Endodermal cell (in vitro differentiated cells): ENCODE results near the gene TAPBPL. TPM values are rescaled to one million over a fixed set of nuclear protein-coding genes. Genes with fewer than 3 reads are reported as not detected.
"Not testable (repeated sequence)": the region's sequence is repeated elsewhere in the genome, so short reads cannot be mapped to it uniquely, and the experiment has no call there.

ENCODE experiments used
- DNase-seq: peaks from one replicate; pipeline ENCODE4 v3.0.0-alpha.2; 2017
- H3K27ac ChIP-seq: 2 replicates; pipeline ENCODE4 v1.5.1; 2013; ENCODE audit warnings: mild to moderate bottlenecking, low read depth, low read length, moderate library complexity
- H3K27me3 ChIP-seq: 2 replicates; pipeline ENCODE4 v1.6.1; 2013; ENCODE audit warnings: mild to moderate bottlenecking, low read length, moderate library complexity; ENCODE audit not compliant: insufficient read depth, control insufficient read depth, poor library complexity, severe bottlenecking
- H3K36me3 ChIP-seq: 2 replicates; pipeline ENCODE4 v1.7.0; 2013; ENCODE audit warnings: mild to moderate bottlenecking, low read length, moderate library complexity; ENCODE audit not compliant: control insufficient read depth, insufficient read depth
- H3K4me1 ChIP-seq: one replicate; pipeline ENCODE4 v1.7.0; 2013; ENCODE audit warnings: low read length; ENCODE audit not compliant: control insufficient read depth, insufficient read depth
- H3K4me3 ChIP-seq: 2 replicates; pipeline ENCODE4 v1.5.1; 2013; ENCODE audit warnings: mild to moderate bottlenecking, low read length, moderate library complexity
- H3K9ac ChIP-seq: 2 replicates; pipeline ENCODE4 v1.6.1; 2013; ENCODE audit warnings: mild to moderate bottlenecking, low read length, moderate library complexity; ENCODE audit not compliant: poor library complexity, severe bottlenecking; ENCODE audit errors: extremely low read depth
- H3K9me3 ChIP-seq: 2 replicates; pipeline ENCODE4 v1.6.1; 2013; ENCODE audit warnings: mild to moderate bottlenecking, low read length, moderate library complexity; ENCODE audit not compliant: control insufficient read depth
- H3K27ac Mint-ChIP-seq: 2 replicates; pipeline ENCODE4 v1.8.0; 2020; ENCODE audit warnings: mixed read lengths
- H3K27me3 Mint-ChIP-seq: 2 replicates; pipeline ENCODE4 v1.8.0; 2021; ENCODE audit warnings: mild to moderate bottlenecking, mixed read lengths; ENCODE audit not compliant: insufficient read depth
- H3K36me3 Mint-ChIP-seq: 2 replicates; pipeline ENCODE4 v1.8.0; 2020; ENCODE audit warnings: low read depth, mixed read lengths
- H3K4me1 Mint-ChIP-seq: 2 replicates; pipeline ENCODE4 v1.8.0; 2020; ENCODE audit warnings: mixed read lengths
- H3K4me3 Mint-ChIP-seq: 2 replicates; pipeline ENCODE4 v1.8.0; 2020; ENCODE audit warnings: mild to moderate bottlenecking, moderate library complexity, mixed read lengths
- H3K9me3 Mint-ChIP-seq: 2 replicates; pipeline ENCODE4 v1.8.0; 2020; ENCODE audit warnings: mild to moderate bottlenecking, mixed read lengths
- WGBS, 2 experiments: methylation state at CpG; one replicate each; pipeline versions ENCODE4 v1.1.5 to v1.1.7; 2013; ENCODE audit warnings: missing lambda C conversion rate in 2 of 2, mixed read lengths in 1 of 2; ENCODE audit not compliant: insufficient coverage in 1 of 2, insufficient read length in 1 of 2; 5-methylcytosine and 5-hydroxymethylcytosine counted together
- total RNA-seq, 2 donors: library from RNA; stranded (reverse); fragmentation: NEBNext Ultra II Directional in 1 of 2; extraction: Animal tissue kit (Norgen Biotek cat#: 25700) in 1 of 2; gene quantifications; 2 replicates in 1 of 2; 3 replicates in 1 of 2; pipeline ENCODE4 v1.2.1, GENCODE V29; 2021
- TF ChIP-seq, protein P1 (sequence below): fragments of 200-600 bp; sonication (generic); conservative IDR thresholded peaks from 2 replicates; pipeline ENCODE4 v1.5.0; 2021; ENCODE audit warnings: antibody characterized with exemption, mild to moderate bottlenecking

The TAPBPL gene
- total RNA-seq, 2 donors from 2014 or later = 0.55 to 1.4 TPM

DNA sequence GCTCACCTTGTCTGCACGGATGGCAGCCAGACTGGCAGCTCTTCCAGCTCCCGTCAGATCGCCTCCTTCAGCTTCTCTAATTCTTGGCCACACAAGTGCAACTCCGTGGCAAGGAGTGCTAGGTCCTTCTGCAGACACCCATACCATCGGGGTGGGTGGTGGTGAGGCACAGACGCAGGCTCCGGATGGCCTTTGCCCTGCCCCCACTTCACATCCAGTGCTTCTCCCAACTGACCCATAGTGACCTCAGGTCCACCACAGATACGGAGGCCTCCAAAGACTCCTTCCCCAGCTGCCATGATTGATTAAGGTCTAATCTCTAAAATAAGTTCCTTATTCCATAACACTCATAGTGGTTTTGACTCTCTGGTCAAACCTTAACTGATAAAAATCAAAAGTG, 27.0 kb upstream of the TAPBPL start:
- DNase-seq = no peak
- WGBS, 2 experiments = 83 to 94% methylated on average over 7 to 8 of the region's 8 CpGs
- no peaks in the 10 kb centered on the region for H3K9me3 ChIP-seq
- Mint-ChIP-seq H3K27ac (no peak overlapping the region), H3K27me3 (no peaks in the 10 kb centered on the region), H3K4me1 (no peaks in the 10 kb centered on the region), H3K36me3 (no peaks in the 10 kb centered on the region), H3K9me3 (no peaks in the 10 kb centered on the region), H3K4me3 (no peak overlapping the region)
- TF ChIP-seq, protein P1, sequence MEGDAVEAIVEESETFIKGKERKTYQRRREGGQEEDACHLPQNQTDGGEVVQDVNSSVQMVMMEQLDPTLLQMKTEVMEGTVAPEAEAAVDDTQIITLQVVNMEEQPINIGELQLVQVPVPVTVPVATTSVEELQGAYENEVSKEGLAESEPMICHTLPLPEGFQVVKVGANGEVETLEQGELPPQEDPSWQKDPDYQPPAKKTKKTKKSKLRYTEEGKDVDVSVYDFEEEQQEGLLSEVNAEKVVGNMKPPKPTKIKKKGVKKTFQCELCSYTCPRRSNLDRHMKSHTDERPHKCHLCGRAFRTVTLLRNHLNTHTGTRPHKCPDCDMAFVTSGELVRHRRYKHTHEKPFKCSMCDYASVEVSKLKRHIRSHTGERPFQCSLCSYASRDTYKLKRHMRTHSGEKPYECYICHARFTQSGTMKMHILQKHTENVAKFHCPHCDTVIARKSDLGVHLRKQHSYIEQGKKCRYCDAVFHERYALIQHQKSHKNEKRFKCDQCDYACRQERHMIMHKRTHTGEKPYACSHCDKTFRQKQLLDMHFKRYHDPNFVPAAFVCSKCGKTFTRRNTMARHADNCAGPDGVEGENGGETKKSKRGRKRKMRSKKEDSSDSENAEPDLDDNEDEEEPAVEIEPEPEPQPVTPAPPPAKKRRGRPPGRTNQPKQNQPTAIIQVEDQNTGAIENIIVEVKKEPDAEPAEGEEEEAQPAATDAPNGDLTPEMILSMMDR = no peak
- no peaks in the 10 kb centered on the region for H3K27me3 ChIP-seq
- H3K27ac ChIP-seq = no peak overlapping the region
- no peaks in the 10 kb centered on the region for H3K36me3 ChIP-seq
- H3K4me3 ChIP-seq = no peak overlapping the region
- H3K4me1 ChIP-seq = no peaks in the 10 kb centered on the region
- H3K9ac ChIP-seq = no peak overlapping the region

DNA sequence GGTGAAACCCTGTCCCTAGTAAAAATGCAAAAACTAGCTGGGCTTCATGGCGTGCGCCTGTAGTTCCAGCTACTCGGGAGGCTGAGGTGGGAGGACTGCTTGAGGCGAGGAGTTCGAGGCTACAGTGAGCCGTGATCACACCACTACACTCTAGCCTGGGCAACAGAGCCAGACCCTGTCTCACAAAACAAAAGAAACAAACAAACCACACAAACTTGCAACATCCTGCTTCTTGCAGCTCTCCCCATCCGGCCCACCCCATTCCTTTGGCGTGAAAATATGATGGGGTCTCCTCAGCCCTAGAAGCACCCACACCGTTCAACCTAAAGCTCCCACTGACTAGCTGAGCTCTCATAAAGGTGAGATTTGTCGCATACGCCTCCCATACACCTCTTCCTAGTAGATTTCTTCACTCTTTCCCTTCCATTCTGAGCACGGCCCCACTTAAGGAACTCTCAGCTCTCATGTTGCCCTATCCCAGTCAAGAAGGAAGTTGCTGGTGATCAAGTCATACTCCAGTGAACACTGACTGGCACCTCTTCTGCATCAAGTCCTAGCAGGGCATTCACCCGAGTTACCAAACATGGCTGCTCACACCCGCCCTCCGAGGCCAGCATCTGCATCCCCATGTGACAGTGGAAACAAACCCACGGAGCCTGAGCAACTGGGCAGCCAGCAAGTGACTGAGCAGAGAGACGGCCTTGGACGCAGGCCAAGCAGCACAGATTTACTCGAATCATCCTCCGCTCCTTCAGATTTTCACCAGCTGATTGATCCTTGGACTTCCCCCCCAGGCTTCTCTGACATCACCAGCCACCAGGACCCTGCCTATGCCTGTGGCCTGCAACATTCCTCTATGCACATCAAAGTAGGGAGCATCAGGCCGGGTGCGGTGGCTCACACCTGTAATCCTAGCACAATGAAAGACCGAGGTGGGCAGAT, 26.0 kb upstream of the TAPBPL start:
- H3K4me3 Mint-ChIP-seq = no peak overlapping the region
- H3K9ac ChIP-seq = no peak overlapping the region
- no peaks in the 10 kb centered on the region for H3K9me3 ChIP-seq
- H3K27me3 Mint-ChIP-seq = no peaks in the 10 kb centered on the region
- H3K36me3 ChIP-seq = no peaks in the 10 kb centered on the region
- 94 to 95% methylated on average over 19 to 23 of the region's 23 CpGs for WGBS, 2 experiments
- H3K9me3 Mint-ChIP-seq = no peaks in the 10 kb centered on the region
- H3K4me1 Mint-ChIP-seq = no peaks in the 10 kb centered on the region
- TF ChIP-seq, protein P1 = no peak
- DNase-seq = peak; percentile 51
- no peaks in the 10 kb centered on the region for H3K36me3 Mint-ChIP-seq
- no peaks in the 10 kb centered on the region for H3K4me1 ChIP-seq
- no peak overlapping the region for H3K27ac Mint-ChIP-seq
- H3K4me3 ChIP-seq = no peak overlapping the region
- no peak overlapping the region for H3K27ac ChIP-seq
- H3K27me3 ChIP-seq = no peaks in the 10 kb centered on the region

DNA sequence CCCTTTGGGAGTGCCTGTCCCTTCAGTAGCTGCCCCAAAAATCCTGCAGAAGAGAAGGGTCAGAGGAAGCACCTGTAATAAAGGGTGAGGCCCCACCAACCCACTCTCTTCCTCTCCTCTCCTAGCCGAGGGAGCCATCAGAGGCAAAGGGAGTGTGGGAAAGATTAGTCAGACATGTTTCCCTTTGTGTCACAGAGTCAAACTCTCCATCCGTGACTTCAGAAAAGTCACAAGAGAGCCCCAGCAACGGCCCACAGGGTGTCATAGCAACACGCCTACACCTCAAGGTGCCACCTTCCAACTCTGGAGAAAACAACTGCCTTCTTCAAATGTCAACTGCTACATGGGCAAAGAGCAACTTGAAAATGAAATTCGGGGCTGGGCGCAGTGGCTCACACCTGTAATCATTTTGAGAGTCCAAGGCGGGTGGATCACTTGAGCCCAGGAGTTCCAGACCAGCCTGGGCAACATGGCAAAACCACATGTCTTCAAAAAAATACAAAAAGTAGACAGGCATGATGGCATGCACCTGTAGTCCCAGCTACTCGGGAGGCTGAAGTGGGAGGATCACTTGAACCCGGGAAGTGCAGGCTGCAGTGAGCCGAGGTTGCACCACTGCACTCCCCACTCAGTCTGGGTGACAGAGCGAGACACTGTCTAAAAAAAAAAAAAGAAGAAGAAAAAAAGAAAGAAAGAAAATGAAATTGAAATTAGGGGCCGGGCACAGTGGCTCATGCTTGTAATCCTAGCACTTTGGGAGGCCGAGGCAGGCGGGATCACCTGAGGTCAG, 24.8 kb upstream of the TAPBPL start:
- WGBS, 2 experiments = 89 to 92% methylated on average over 10 to 14 of the region's 14 CpGs

DNA sequence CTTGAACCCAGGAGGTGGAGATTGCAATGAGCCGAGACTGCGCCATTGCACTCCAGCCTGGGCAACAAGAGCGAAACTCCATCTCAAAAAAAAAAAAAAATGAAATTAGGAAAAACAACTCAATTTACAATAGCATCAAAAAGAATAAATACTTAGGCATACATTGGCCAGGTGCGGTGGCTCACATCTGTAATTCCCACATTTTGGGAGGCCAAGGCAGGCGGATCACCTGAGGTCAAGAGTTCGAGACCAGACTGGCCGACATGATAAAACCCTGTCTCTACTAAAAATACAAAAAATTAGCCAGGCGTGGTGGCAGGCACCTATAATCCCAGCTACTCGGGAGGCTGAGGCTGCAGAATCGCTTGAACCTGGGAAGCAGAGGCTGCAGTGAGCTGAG, 24.0 kb upstream of the TAPBPL start:
- not testable (repeated sequence) for H3K9ac ChIP-seq, H3K36me3 ChIP-seq, H3K9me3 ChIP-seq, H3K4me1 Mint-ChIP-seq, H3K27ac Mint-ChIP-seq, H3K27me3 Mint-ChIP-seq, H3K27me3 ChIP-seq, H3K36me3 Mint-ChIP-seq, H3K4me1 ChIP-seq, H3K4me3 ChIP-seq, H3K9me3 Mint-ChIP-seq, H3K4me3 Mint-ChIP-seq, H3K27ac ChIP-seq
- DNase-seq = peak; percentile 9
- WGBS, 2 experiments = 94 to 99% methylated on average over 8 to 10 of the region's 10 CpGs

More for the DNA sequence above, 24.8 kb upstream of the TAPBPL start:
- no peak overlapping the region for H3K4me3 ChIP-seq
- no peaks in the 10 kb centered on the region for H3K9me3 ChIP-seq
- Mint-ChIP-seq H3K4me1 (no peaks in the 10 kb centered on the region), H3K36me3 (no peaks in the 10 kb centered on the region), H3K27me3 (no peaks in the 10 kb centered on the region), H3K4me3 (no peak overlapping the region), H3K9me3 (no peaks in the 10 kb centered on the region), H3K27ac (no peak overlapping the region)
- TF ChIP-seq, protein P1 = no peak
- no peak overlapping the region for H3K27ac ChIP-seq
- peak; percentile 38 for DNase-seq
- no peaks in the 10 kb centered on the region for H3K36me3 ChIP-seq
- no peaks in the 10 kb centered on the region for H3K27me3 ChIP-seq
- no peak overlapping the region for H3K9ac ChIP-seq
- no peaks in the 10 kb centered on the region for H3K4me1 ChIP-seq
